Activated CD8-positive, alpha-beta memory T cell treated with anti-CD3 and anti-CD28 coated beads for 24 hours (primary cell): ENCODE measurements around the gene NECAB2.

Experiments
- DNase-seq: peaks from one replicate; pipeline ENCODE4 v3.0.0-alpha.2; 2020

Gene NECAB2

GRCh38 chr16:83994703-83995102 is 26.7 kb downstream of the NECAB2 start:
- no peak for DNase-seq

DNA sequence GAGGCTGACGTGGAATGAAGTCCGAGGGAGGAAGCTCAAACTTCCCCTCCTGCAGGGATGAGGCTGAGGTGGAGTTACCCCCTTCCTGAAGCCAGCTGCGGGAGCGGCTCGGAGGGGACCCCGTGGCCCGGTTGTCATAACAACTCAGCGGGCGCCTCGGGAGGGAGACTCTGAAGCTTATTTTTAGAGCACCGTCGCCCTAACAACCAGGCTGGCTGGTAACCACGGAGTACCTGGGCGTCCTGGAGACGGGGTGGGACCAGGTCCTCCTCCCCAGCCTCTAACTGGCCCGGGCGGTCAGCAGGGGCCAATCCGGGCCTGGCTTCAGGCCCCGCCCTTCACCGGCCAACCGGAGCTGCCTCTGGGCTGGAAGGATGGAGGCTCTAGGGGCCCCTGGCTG is 27.7 kb downstream of the NECAB2 start:
- no peak for DNase-seq

GRCh38 chr16:83996481-83997252 is 28.6 kb downstream of the NECAB2 start:
- DNase-seq, result no peak

GRCh38 chr16:83998091-83998490 is 30.0 kb downstream of the NECAB2 start:
- DNase-seq, result no peak

- DNase-seq, result no peak
These were observed 33.1 kb downstream of the NECAB2 start for GRCh38 chr16:84000989-84001642.

DNA sequence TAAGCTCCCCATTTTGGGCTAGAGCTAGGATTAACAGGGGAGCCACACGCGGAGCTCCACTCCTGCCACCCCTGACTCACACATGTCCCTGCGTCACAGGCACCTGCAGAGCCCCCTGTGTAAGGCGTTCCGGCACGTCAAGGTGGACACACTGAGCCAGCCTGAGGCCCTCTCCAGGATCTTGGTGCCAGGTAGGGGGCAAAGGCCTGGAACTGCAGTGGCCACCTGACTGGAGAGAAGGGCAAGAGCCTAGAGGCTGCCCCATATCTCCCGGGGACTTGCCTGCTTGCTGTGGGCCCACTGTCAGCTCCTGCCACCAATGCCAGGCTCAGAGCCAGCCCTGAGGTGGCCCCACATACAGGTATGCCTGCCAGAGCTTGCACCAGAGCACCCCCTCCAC is 33.7 kb downstream of the NECAB2 start:
- no peak for DNase-seq

DNA sequence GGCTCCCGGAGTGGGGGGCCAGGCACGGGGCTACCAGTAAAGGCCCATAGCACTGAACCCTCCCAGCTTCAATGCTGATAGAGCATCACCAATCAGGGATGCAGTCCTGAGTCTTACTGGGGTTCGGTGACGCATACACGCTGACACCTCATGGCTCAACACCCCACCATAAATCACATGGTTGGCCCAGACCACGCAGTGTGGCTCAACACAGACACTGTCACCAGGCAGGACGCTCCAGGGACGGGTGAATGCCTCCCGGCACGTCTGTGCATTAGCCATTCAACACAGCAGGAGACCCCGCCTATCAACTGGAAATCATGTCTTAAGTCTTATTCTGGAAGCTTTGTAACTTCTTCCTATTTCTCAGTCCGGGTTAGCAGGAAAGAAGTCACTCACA is 35.0 kb downstream of the NECAB2 start:
- no peak for DNase-seq

DNA sequence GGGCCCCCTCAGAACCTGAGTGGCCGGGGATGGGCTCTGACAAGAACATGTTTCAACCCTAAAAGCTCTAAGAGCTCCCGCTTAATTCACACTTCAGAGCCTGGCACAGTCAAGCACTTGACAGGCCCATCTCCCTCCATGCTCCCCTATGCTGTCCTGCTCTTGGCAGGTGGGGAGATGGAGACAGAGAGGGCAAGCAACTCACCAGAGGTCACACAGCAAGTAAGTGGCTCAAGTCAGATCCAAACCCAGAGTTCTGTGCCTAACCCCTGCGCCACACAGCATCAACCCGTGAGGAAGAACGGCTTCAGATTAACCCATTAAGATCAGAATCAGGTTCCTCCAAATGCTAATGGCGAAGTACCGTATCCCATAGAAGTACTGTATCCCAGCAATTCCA is 36.4 kb downstream of the NECAB2 start:
- no peak for DNase-seq

DNA sequence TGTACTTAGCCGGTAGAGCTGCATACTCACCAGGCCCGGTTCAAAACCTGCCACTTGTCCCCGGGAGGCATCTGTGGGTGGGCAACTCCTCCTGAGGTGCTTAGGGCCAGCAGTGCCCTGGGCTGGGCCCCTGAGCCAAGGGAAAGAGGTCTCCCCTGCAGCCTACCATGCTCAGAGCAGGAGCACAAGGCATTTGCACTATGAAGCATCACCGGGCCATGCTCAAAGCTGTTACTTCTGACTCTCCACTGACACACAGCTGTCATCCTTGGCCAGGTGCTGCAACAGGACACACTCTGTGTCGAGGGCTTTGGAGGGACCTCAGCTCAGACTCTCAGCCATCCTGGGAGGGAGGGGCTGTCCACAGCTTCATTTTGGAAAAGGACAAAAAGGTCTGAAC is 37.3 kb downstream of the NECAB2 start:
- no peak for DNase-seq

- DNase-seq, result no peak
These were observed 39.5 kb downstream of the NECAB2 start for GRCh38 chr16:84007520-84007919.

- DNase-seq, result no peak
These were observed 39.9 kb downstream of the NECAB2 start for GRCh38 chr16:84007965-84008364.

- DNase-seq, result no peak
These were observed 41.2 kb downstream of the NECAB2 start for GRCh38 chr16:84009282-84009681.

DNA sequence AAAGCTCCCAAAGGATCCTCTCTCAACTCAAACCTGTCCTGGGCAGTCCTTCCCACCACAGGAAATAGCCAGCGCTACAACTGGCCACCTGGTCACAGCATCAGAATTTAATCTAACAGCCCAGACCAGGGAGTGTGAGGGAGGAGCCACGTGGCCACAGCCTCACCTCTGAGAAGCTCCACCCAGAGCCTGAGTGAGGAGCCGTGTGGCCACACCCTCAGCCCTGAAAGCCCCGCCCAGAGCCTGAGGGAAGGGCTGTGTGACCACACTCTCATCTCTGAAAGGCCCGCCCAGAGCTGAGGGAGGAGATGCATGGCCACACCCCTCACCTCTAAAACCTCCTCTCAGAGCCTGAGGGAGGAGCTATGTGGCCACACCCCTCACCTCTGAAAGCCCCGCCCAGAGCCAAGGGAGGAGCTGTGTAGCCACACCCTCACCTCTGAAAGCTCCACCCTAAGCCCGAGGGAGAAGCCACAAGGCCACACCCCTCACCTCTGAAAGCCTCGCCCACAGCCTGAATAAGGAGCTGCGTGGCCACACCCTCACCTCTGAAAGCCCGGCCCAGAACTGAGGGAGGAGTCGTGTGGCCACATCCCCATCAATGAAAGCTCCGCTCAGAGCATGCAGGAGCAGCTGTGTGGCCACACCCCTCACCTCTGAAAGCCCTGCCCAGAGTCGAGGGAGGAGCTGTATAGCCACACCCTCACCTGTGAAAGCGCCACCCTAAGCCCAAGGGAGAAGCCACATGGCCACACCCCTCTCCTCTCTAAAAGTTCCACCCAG is 45.9 kb downstream of the NECAB2 start:
- peak; percentile 65 for DNase-seq

- no peak for DNase-seq
These were observed 46.7 kb downstream of the NECAB2 start for GRCh38 chr16:84014570-84015327.

GRCh38 chr16:84015399-84015798 is 47.4 kb downstream of the NECAB2 start:
- no peak for DNase-seq

DNA sequence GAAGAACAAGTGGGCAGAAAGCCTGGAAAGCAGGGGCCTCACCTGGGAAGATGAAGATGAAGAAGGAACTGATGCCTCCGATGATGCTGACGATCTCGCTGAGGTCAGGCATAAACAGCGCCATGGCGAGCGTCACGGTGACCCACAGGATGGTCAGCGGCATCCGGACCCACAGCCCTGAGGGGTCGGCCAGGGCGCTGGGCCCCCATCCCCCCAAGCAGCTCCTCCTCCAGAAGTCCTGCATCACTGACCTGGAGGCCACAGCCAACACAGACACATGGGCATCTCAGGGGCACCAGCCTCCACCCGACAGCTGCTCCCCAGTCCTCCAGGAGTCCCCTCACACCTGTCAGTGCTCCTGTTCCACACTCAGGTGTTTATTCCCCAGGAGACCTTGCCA is 48.4 kb downstream of the NECAB2 start:
- no peak for DNase-seq

GRCh38 chr16:84018710-84019109 is 50.7 kb downstream of the NECAB2 start:
- DNase-seq, result no peak

- no peak for DNase-seq
These were observed 52.3 kb downstream of the NECAB2 start for GRCh38 chr16:84020353-84020752.

GRCh38 chr16:84021488-84021887 is 53.4 kb downstream of the NECAB2 start:
- no peak for DNase-seq

DNA sequence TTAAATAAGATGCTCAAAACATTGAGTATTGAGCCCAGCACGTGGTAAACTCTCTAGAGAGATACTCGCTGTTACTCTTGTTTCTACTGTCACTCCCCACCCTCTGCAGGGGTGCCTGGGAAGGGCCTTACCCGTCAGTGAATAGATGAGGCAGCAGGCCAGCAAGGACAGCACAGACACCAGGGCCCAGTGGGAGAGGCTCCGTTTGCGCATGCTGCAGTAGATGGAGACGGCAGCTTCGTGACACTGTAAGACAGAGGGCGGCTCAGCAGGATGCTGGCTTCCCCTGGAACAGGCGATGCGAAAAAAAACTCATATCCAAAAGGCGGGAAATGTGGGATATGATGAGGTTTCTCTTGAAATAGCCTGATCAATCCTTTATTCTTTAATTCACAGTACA is 54.6 kb downstream of the NECAB2 start:
- no peak for DNase-seq

GRCh38 chr16:84024854-84025253 is 56.8 kb downstream of the NECAB2 start:
- DNase-seq, result no peak

- DNase-seq, result no peak
These were observed 58.6 kb downstream of the NECAB2 start for GRCh38 chr16:84026606-84027005.

DNA sequence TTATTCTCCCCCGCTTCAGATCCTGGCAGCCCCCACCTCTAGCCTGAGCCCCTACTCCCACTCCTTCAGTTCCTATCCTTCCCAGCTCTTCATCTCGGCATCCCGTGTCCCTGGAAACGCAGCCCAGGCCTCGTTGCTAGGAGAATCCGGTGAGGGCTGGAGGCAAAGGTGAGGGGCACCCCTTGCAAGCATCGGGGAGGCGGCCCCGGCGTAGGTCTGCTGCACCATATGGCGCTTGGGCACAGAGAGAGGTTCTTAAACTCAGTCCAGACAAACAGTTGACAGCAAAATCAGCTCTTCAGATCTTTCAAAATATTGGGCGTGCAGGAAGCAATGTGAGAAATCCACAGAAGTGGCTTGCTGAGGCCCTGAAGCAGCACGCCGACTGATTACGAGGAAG is 59.6 kb downstream of the NECAB2 start:
- no peak for DNase-seq
